ENCODE measurements around the gene SNX20. TPM values are rescaled to one million over a fixed set of nuclear protein-coding genes. Genes with fewer than 3 reads are reported as not detected.

Gene SNX20
- total RNA-seq, 1 experiment from 2014 or later = 0.10 TPM

DNA sequence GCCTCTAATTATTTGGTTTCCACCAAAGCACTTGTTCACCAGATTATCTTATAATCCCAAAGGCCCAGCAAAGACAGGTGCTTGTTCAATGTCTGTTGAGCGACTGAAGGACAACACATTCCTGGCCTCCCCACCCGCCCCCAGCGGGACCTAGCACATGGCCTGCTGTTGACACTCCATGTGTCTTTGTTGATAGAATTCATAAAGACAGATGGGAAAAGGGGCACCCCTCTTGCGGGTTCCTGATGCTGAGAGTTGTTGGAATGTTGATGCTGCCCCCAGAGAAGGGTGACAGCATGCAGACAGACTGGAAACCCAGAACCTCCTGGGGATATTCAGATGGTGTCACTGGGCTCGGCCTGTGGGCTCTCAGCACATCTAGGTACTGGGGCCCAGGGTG, 36.9 kb downstream of the SNX20 start:
- DNase-seq (ENCODE audit: low read depth, low spot score) (no peak), ATAC-seq (no peak)
- intact Hi-C loops (cut with micrococcal nuclease; ENCODE audit: unreplicated experiment) = no loop called here
- TF ChIP-seq, protein P1, sequence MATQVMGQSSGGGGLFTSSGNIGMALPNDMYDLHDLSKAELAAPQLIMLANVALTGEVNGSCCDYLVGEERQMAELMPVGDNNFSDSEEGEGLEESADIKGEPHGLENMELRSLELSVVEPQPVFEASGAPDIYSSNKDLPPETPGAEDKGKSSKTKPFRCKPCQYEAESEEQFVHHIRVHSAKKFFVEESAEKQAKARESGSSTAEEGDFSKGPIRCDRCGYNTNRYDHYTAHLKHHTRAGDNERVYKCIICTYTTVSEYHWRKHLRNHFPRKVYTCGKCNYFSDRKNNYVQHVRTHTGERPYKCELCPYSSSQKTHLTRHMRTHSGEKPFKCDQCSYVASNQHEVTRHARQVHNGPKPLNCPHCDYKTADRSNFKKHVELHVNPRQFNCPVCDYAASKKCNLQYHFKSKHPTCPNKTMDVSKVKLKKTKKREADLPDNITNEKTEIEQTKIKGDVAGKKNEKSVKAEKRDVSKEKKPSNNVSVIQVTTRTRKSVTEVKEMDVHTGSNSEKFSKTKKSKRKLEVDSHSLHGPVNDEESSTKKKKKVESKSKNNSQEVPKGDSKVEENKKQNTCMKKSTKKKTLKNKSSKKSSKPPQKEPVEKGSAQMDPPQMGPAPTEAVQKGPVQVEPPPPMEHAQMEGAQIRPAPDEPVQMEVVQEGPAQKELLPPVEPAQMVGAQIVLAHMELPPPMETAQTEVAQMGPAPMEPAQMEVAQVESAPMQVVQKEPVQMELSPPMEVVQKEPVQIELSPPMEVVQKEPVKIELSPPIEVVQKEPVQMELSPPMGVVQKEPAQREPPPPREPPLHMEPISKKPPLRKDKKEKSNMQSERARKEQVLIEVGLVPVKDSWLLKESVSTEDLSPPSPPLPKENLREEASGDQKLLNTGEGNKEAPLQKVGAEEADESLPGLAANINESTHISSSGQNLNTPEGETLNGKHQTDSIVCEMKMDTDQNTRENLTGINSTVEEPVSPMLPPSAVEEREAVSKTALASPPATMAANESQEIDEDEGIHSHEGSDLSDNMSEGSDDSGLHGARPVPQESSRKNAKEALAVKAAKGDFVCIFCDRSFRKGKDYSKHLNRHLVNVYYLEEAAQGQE (IDR thresholded peaks at IDR 0.05; ENCODE audit: insufficient read depth in 1 of 2, low read depth in 2 of 2, low read length in 1 of 2) = no peak
- no peak for TF ChIP-seq POLR2AphosphoS5 (IDR thresholded peaks at IDR 0.05; ENCODE audit: low read depth, low read length)
- no peak for TF ChIP-seq TCF7L2 (IDR thresholded peaks at IDR 0.05; ENCODE audit: low read depth, low read length)
- TF ChIP-seq, protein P2, sequence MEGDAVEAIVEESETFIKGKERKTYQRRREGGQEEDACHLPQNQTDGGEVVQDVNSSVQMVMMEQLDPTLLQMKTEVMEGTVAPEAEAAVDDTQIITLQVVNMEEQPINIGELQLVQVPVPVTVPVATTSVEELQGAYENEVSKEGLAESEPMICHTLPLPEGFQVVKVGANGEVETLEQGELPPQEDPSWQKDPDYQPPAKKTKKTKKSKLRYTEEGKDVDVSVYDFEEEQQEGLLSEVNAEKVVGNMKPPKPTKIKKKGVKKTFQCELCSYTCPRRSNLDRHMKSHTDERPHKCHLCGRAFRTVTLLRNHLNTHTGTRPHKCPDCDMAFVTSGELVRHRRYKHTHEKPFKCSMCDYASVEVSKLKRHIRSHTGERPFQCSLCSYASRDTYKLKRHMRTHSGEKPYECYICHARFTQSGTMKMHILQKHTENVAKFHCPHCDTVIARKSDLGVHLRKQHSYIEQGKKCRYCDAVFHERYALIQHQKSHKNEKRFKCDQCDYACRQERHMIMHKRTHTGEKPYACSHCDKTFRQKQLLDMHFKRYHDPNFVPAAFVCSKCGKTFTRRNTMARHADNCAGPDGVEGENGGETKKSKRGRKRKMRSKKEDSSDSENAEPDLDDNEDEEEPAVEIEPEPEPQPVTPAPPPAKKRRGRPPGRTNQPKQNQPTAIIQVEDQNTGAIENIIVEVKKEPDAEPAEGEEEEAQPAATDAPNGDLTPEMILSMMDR (IDR thresholded peaks at IDR 0.05) = no peak
- no peak for TF ChIP-seq SIN3A (IDR thresholded peaks at IDR 0.05; ENCODE audit: borderline replicate concordance, insufficient read depth, low read depth, low read length)
- no peaks in the 10 kb centered on the region for H3K4me1 ChIP-seq (ENCODE audit: control insufficient read depth, insufficient read depth, low read length)
- CTCF ChIA-PET = no interaction called here
- POLR2A ChIA-PET = no interaction called here
- H3K27ac ChIP-seq (ENCODE audit: low read length) = no peak overlapping the region
- no peak overlapping the region for H3K4me3 ChIP-seq (ENCODE audit: low read depth in 2 of 2, low read length in 2 of 2)
- no peaks in the 10 kb centered on the region for H3K36me3 ChIP-seq (ENCODE audit: control insufficient read depth, insufficient read depth, low read length)
- in situ Hi-C loops (cut with HindIII; ENCODE audit: low pct_unique_long_range_greater_than_20kb, low sequenced_read_pairs) = no loop called here
- peaks cover 2% of the 10 kb centered on the region for H3K27me3 ChIP-seq (ENCODE audit: control insufficient read depth, insufficient read depth, low read length)
- no peaks in the 10 kb centered on the region for H3K9me3 ChIP-seq (ENCODE audit: control insufficient read depth, insufficient read depth, low read depth, low read length)
- BruUV-seq (replicated peaks) = no TSS peak

DNA sequence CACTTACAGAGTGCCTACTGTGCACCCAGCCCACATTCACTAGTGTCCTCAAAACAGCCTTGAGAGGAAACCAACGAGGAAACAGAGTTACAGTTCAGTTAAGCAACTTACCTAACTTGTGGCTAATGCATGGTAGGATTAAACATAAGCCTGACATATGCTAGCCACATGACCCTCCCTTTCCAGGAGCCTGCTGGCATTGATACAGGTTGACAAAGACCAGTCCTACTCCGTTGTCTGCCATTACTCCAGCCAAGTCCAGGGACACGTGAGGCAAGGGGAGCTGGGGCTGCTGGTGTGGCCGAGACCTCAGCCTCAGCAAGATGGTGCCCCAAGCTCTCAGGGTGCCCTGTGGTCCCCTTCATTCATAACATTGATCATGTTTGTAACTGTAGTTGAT, 37.9 kb downstream of the SNX20 start:
- Histone ChIP-seq H3K4me1 (ENCODE audit: control insufficient read depth, insufficient read depth, low read length) (no peaks in the 10 kb centered on the region), H3K27ac (ENCODE audit: low read length) (no peak overlapping the region), H3K4me3 (ENCODE audit: low read depth in 2 of 2, low read length in 2 of 2) (no peak overlapping the region), H3K9me3 (ENCODE audit: control insufficient read depth, insufficient read depth, low read depth, low read length) (no peaks in the 10 kb centered on the region), H3K27me3 (ENCODE audit: control insufficient read depth, insufficient read depth, low read length) (peaks cover 2% of the 10 kb centered on the region), H3K36me3 (ENCODE audit: control insufficient read depth, insufficient read depth, low read length) (no peaks in the 10 kb centered on the region)
- intact Hi-C loops (cut with micrococcal nuclease; ENCODE audit: unreplicated experiment) = no loop called here
- ATAC-seq (no peak), DNase-seq (ENCODE audit: low read depth, low spot score) (no peak)
- in situ Hi-C loops (cut with HindIII; ENCODE audit: low pct_unique_long_range_greater_than_20kb, low sequenced_read_pairs) = no loop called here
- TF ChIP-seq SIN3A (IDR thresholded peaks at IDR 0.05; ENCODE audit: borderline replicate concordance, insufficient read depth, low read depth, low read length) = no peak
- TF ChIP-seq, protein P2 (IDR thresholded peaks at IDR 0.05) = no peak
- ChIA-PET POLR2A (no interaction called here), CTCF (no interaction called here)
- no TSS peak for BruUV-seq (replicated peaks)

DNA sequence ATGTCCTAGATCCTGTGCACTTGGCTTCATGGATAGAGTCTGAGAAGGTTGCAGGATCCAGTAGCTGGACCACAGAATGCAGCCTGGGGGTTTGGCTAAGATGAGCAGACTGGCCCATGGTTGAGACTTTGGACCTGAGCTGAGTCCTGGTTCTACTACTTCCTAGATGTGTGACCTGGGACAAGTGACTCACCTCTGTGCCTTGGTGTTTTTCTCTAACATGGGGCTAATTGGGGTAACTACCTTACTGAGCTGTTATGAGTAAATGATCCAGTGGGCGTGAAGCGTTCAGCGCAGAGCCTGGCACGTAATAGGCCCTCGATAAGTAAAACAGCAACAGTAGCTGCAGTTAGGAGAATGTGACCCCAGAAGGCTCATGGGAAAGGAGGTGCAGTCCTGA, 38.8 kb downstream of the SNX20 start:
- CTCF ChIA-PET = no interaction called here
- ATAC-seq = no peak
- no peaks in the 10 kb centered on the region for H3K36me3 ChIP-seq (ENCODE audit: control insufficient read depth, insufficient read depth, low read length)

More for the DNA sequence above, 38.8 kb downstream of the SNX20 start:
- Histone ChIP-seq H3K27me3 (ENCODE audit: control insufficient read depth, insufficient read depth, low read length) (peaks cover 2% of the 10 kb centered on the region), H3K27ac (ENCODE audit: low read length) (no peak overlapping the region), H3K4me1 (ENCODE audit: control insufficient read depth, insufficient read depth, low read length) (no peaks in the 10 kb centered on the region), H3K9me3 (ENCODE audit: control insufficient read depth, insufficient read depth, low read depth, low read length) (no peaks in the 10 kb centered on the region), H3K4me3 (ENCODE audit: low read depth in 2 of 2, low read length in 2 of 2) (no peak overlapping the region)
- no peak for DNase-seq (ENCODE audit: low read depth, low spot score)
- BruUV-seq (replicated peaks) = no TSS peak
- in situ Hi-C loops (cut with HindIII; ENCODE audit: low pct_unique_long_range_greater_than_20kb, low sequenced_read_pairs) (no loop called here), intact Hi-C loops (cut with micrococcal nuclease; ENCODE audit: unreplicated experiment) (no loop called here)
- POLR2A ChIA-PET = no interaction called here
- TF ChIP-seq, protein P1 (IDR thresholded peaks at IDR 0.05; ENCODE audit: insufficient read depth in 1 of 2, low read depth in 2 of 2, low read length in 1 of 2) = no peak
- TF ChIP-seq TCF7L2 (IDR thresholded peaks at IDR 0.05; ENCODE audit: low read depth, low read length) = no peak
- TF ChIP-seq POLR2AphosphoS5 (IDR thresholded peaks at IDR 0.05; ENCODE audit: low read depth, low read length) = no peak
- TF ChIP-seq SIN3A (IDR thresholded peaks at IDR 0.05; ENCODE audit: borderline replicate concordance, insufficient read depth, low read depth, low read length) = no peak
- TF ChIP-seq, protein P2 (IDR thresholded peaks at IDR 0.05) = no peak
